HepG2 (cell line): ENCODE results near the gene CIAO2A. TPM values are rescaled to one million over a fixed set of nuclear protein-coding genes. Genes with fewer than 3 reads are reported as not detected.

Source experiments
- CCAR2 ChIP-seq: fragments of 200-400 bp; formaldehyde crosslinking; optimal IDR thresholded peaks from 2 replicates; pipeline ENCODE3; 2018; ENCODE audit warnings: low read depth, mild to moderate bottlenecking, low read length, moderate library complexity
- DNMT1 ChIP-seq: sonication (generic); formaldehyde crosslinking; IDR thresholded peaks from 2 replicates; pipeline ENCODE4 v1.5.1; 2020; ENCODE audit warnings: mild to moderate bottlenecking, missing genetic modification reagents
- HBP1 ChIP-seq: IDR thresholded peaks from 2 replicates; pipeline ENCODE4 v1.6.1; 2016; ENCODE audit warnings: low read depth, control low read depth
- NFKB2 ChIP-seq: sonication (generic); formaldehyde crosslinking; IDR thresholded peaks from 2 replicates; pipeline ENCODE4 v1.4.0; 2020; ENCODE audit warnings: missing genetic modification reagents, borderline replicate concordance
- NFKBIZ ChIP-seq: IDR thresholded peaks from 2 replicates; pipeline ENCODE4 v1.6.1; 2018; ENCODE audit warnings: missing genetic modification reagents, missing compliant biosample characterization
- NR2F1 ChIP-seq, 2 experiments: fragments of 450-650 bp in 1 of 2; formaldehyde crosslinking in 1 of 2; IDR thresholded peaks; 2 replicates each; pipeline versions ENCODE4 v1.5.0 to v1.6.1; 2016 to 2020; ENCODE audit warnings: mild to moderate bottlenecking in 1 of 2, missing compliant biosample characterization in 1 of 2, missing genetic modification reagents in 1 of 2, moderate library complexity in 1 of 2
- PAF1 ChIP-seq: IDR thresholded peaks from 2 replicates; pipeline ENCODE4 v1.6.1; 2016; ENCODE audit warnings: missing genetic modification reagents, missing compliant biosample characterization
- RFX1 ChIP-seq: fragments of 450-650 bp; IDR thresholded peaks from 2 replicates; pipeline ENCODE4 v1.6.1; 2017
- RNF2 ChIP-seq: fragments of 450-650 bp; conservative IDR thresholded peaks from 2 replicates; pipeline ENCODE4 v1.6.1; 2016; ENCODE audit warnings: low read depth
- SMC3 ChIP-seq: IDR thresholded peaks from 2 replicates; pipeline ENCODE4 v1.6.1; 2011; ENCODE audit warnings: low read length, improper control_type of control experiment
- TEAD2 ChIP-seq: sonication (generic); formaldehyde crosslinking; IDR thresholded peaks from 2 replicates; pipeline ENCODE4 v1.9.0; 2021; ENCODE audit warnings: missing genetic modification reagents
- THYN1 ChIP-seq: sonication (generic); formaldehyde crosslinking; IDR thresholded peaks from 2 replicates; pipeline ENCODE4 v1.8.1; 2023; ENCODE audit warnings: low read depth, mild to moderate bottlenecking, moderate library complexity, missing genetic modification reagents, borderline replicate concordance
- ZKSCAN1 ChIP-seq: fragments of 150-350 bp; IDR thresholded peaks from 2 replicates; pipeline ENCODE4 v1.6.1; 2014; ENCODE audit warnings: low read length
- ZMYM2 ChIP-seq: sonication (generic); formaldehyde crosslinking; IDR thresholded peaks from 2 replicates; pipeline ENCODE4 v1.8.0; 2022; ENCODE audit warnings: mild to moderate bottlenecking, missing genetic modification reagents
- ZNF282 ChIP-seq: fragments of 450-650 bp; IDR thresholded peaks from 2 replicates; pipeline ENCODE4 v1.6.1; 2018; ENCODE audit not compliant: partially characterized antibody
- ZNF354B ChIP-seq: sonication (generic); formaldehyde crosslinking; IDR thresholded peaks from 2 replicates; pipeline ENCODE4 v1.8.0; 2022; ENCODE audit warnings: mild to moderate bottlenecking, missing genetic modification reagents
- ZNF430 ChIP-seq: sonication (generic); formaldehyde crosslinking; IDR thresholded peaks from 2 replicates; pipeline ENCODE4 v1.9.0; 2021; ENCODE audit warnings: mild to moderate bottlenecking, missing genetic modification reagents
- ZNF530 ChIP-seq: sonication (generic); formaldehyde crosslinking; IDR thresholded peaks from 2 replicates; pipeline ENCODE4 v1.5.0; 2020; ENCODE audit warnings: low read depth, mild to moderate bottlenecking, missing genetic modification reagents
- ZNF562 ChIP-seq: sonication (generic); formaldehyde crosslinking; IDR thresholded peaks from 2 replicates; pipeline ENCODE4 v1.8.0; 2022; ENCODE audit warnings: missing genetic modification reagents, borderline replicate concordance
- ZNF569 ChIP-seq: sonication (generic); formaldehyde crosslinking; IDR thresholded peaks from 2 replicates; pipeline ENCODE4 v1.5.0; 2020; ENCODE audit warnings: mild to moderate bottlenecking, missing genetic modification reagents, moderate library complexity, borderline replicate concordance
- ZNF570 ChIP-seq: sonication (generic); formaldehyde crosslinking; IDR thresholded peaks from 2 replicates; pipeline ENCODE4 v1.4.0; 2020; ENCODE audit warnings: mild to moderate bottlenecking, missing genetic modification reagents, borderline replicate concordance
- ZNF589 ChIP-seq: sonication (generic); formaldehyde crosslinking; conservative IDR thresholded peaks from 2 replicates; pipeline ENCODE4 v1.8.0; 2022; ENCODE audit warnings: mild to moderate bottlenecking, moderate library complexity, missing genetic modification reagents
- ZNF709 ChIP-seq: sonication (generic); formaldehyde crosslinking; IDR thresholded peaks from 2 replicates; pipeline ENCODE4 v1.5.0; 2020; ENCODE audit warnings: mild to moderate bottlenecking, missing genetic modification reagents
- polyA plus RNA-seq, 8 experiments: library from polyadenylated mRNA; depleted of rRNA in 3 of 8; stranded (reverse) in 7 of 8; unstranded in 1 of 8; fragments of >200 nt; fragmentation: Illumina TruSeq in 4 of 8; extraction: Trizol in 4 of 8; gene quantifications; 2 replicates each; pipeline versions ENCODE4 v1.2.1 to v1.2.3, GENCODE V29; 2011 to 2016; ENCODE audit warnings: low read depth in 4 of 8, missing spikeins in 1 of 8, mixed read lengths in 1 of 8; ENCODE audit not compliant: insufficient read depth in 1 of 8
- total RNA-seq, 5 experiments: library from RNA; depleted of rRNA; stranded (reverse); fragments of >200 nt; fragmentation: Illumina TruSeq; extraction: Trizol; gene quantifications; 2 replicates each; pipeline ENCODE4 v1.2.3, GENCODE V29; 2016; ENCODE audit warnings: low read depth in 1 of 5
- TF ChIP-seq, protein P1 (sequence below): sonication (generic); formaldehyde crosslinking; IDR thresholded peaks from 2 replicates; pipeline ENCODE4 v1.4.0; 2020; ENCODE audit warnings: missing genetic modification reagents; ENCODE audit errors: not compliant biosample characterization
- TF ChIP-seq, protein P2 (sequence below): sonication (generic); formaldehyde crosslinking; conservative IDR thresholded peaks from 2 replicates; pipeline ENCODE4 v1.5.0; 2020; ENCODE audit warnings: missing genetic modification reagents
- TF ChIP-seq, protein P3 (sequence below): IDR thresholded peaks from 2 replicates; pipeline ENCODE4 v1.6.1; 2016
- TF ChIP-seq, protein P4 (sequence below): sonication (generic); formaldehyde crosslinking; IDR thresholded peaks from 2 replicates; pipeline ENCODE4 v1.5.0; 2020; ENCODE audit warnings: missing genetic modification reagents, mild to moderate bottlenecking, borderline replicate concordance

The CIAO2A gene
- total and polyA plus RNA-seq, 2 of the 13 experiments (the other 11 are each of a cell fraction or from before 2014, with no cell fraction given), result 83.0 to 100 TPM

- TF ChIP-seq, protein P1, sequence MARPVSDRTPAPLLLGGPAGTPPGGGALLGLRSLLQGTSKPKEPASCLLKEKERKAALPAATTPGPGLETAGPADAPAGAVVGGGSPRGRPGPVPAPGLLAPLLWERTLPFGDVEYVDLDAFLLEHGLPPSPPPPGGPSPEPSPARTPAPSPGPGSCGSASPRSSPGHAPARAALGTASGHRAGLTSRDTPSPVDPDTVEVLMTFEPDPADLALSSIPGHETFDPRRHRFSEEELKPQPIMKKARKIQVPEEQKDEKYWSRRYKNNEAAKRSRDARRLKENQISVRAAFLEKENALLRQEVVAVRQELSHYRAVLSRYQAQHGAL (CRISPR knock-in tag), result peak; percentile 65
- TF ChIP-seq, protein P2, sequence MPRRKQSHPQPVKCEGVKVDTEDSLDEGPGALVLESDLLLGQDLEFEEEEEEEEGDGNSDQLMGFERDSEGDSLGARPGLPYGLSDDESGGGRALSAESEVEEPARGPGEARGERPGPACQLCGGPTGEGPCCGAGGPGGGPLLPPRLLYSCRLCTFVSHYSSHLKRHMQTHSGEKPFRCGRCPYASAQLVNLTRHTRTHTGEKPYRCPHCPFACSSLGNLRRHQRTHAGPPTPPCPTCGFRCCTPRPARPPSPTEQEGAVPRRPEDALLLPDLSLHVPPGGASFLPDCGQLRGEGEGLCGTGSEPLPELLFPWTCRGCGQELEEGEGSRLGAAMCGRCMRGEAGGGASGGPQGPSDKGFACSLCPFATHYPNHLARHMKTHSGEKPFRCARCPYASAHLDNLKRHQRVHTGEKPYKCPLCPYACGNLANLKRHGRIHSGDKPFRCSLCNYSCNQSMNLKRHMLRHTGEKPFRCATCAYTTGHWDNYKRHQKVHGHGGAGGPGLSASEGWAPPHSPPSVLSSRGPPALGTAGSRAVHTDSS (CRISPR knock-in tag), result no peak
- TF ChIP-seq ZNF709 (CRISPR knock-in tag) (no peak), RNF2 (no peak), NR2F1 (CRISPR knock-in tag; IDR thresholded peaks at IDR 0.05) (no peak), PAF1 (CRISPR knock-in tag) (no peak), ZNF282 (no peak), NFKBIZ (no peak), DNMT1 (CRISPR knock-in tag) (no peak), CCAR2 (peak; percentile 48), ZKSCAN1 (no peak), ZNF570 (CRISPR knock-in tag) (no peak), THYN1 (no peak), ZNF430 (CRISPR knock-in tag) (no peak; the same call in 1 of the 2 replicates), HBP1 (CRISPR knock-in tag) (peak; percentile 43; the same call in 1 of the 2 replicates), ZNF562 (CRISPR knock-in tag) (no peak), ZNF354B (no peak), ZNF589 (CRISPR knock-in tag) (peak; percentile 61; the same call in 1 of the 2 replicates), SMC3 (no peak), RFX1 (no peak), ZNF530 (no peak), ZMYM2 (CRISPR knock-in tag) (no peak), ZNF569 (no peak), TEAD2 (CRISPR knock-in tag) (no peak), NFKB2 (CRISPR knock-in tag) (0 out of 2 replicates have a peak, but pooled peaks have one; percentile 37)
- TF ChIP-seq, protein P3, sequence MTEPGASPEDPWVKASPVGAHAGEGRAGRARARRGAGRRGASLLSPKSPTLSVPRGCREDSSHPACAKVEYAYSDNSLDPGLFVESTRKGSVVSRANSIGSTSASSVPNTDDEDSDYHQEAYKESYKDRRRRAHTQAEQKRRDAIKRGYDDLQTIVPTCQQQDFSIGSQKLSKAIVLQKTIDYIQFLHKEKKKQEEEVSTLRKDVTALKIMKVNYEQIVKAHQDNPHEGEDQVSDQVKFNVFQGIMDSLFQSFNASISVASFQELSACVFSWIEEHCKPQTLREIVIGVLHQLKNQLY (CRISPR knock-in tag), result no peak
- TF ChIP-seq, protein P4, sequence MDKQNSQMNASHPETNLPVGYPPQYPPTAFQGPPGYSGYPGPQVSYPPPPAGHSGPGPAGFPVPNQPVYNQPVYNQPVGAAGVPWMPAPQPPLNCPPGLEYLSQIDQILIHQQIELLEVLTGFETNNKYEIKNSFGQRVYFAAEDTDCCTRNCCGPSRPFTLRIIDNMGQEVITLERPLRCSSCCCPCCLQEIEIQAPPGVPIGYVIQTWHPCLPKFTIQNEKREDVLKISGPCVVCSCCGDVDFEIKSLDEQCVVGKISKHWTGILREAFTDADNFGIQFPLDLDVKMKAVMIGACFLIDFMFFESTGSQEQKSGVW (CRISPR knock-in tag), result no peak
These were observed at the start of gene CIAO2A (continued) for GRCh38 chr15:64093627-64094417.
